ENCODE data around the gene PHAF1. TPM values are rescaled to one million over a fixed set of nuclear protein-coding genes. Genes with fewer than 3 reads are reported as not detected.

The PHAF1 gene
- 10 to 100 TPM; 10.4 to 18.8 (median 14.9) TPM for total RNA-seq

GRCh38 chr16:67109407-67110135 lies at the start of gene PHAF1:
PHAF1 (plus strand) TSS chr16:67109941; CDS start chr16:67110176, 235 bp downstream.
- in situ Hi-C loops (cut with MboI; ENCODE audit: low pct_unique_long_range_greater_than_20kb in 2 of 9, low sequenced_read_pairs in 9 of 9, unreplicated experiment in 9 of 9), result no loop called here
- peak; percentile 85 to 97 (median 96) for ATAC-seq (replicated peaks in 6 of 8)
- Histone ChIP-seq H3K4me1 (replicated peaks in 1 of 2) (peaks cover 12 to 16% of the 10 kb centered on the region in 2 donors), H3K27ac (peak within 1 kb of the TSS; percentile 72 to 75), H3K4me3 (peak within 1 kb of the TSS; percentile 68 to 99 (median 92))
- 0 to 20% (median 0%) methylated on average over 1 to 2 of the region's 63 CpGs; no CpG with 5 or more reads in 7 of the 10 experiments for WGBS, 10 experiments

DNA sequence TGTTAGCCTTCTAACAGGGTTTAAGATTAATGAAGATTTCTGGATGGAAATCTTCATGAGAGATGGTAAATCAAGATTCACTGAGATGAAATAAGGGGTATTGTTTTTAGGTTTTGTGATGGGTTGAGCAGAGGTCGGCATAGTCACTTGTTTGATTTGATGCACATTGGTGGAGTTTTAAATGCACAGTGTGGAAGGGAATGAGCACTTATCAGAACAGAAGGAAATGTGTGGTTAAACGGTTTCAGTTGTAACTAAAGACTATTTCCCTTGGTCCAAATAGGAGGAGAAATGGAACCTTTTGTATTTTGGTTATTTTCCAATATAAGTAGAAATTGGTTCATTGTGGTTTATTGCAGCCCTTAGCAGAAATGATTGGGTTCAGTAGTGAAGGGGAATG lies 46.7 kb upstream of the PHAF1 start:
- Histone ChIP-seq H3K4me1 (replicated peaks in 1 of 2) (no peaks in the 10 kb centered on the region), H3K4me3 (no peak overlapping the region), H3K27ac (no peak overlapping the region)
- no peak for ATAC-seq (replicated peaks in 6 of 8)
- in situ Hi-C loops (cut with MboI; ENCODE audit: low pct_unique_long_range_greater_than_20kb in 2 of 9, low sequenced_read_pairs in 9 of 9, unreplicated experiment in 9 of 9), result no loop called here
- 50 to 100% (median 86%) methylated on average over 1 to 2 of the region's 2 CpGs; no CpG with 5 or more reads in 1 of the 10 experiments for WGBS, 10 experiments

- WGBS, 10 experiments, result 83 to 100% (median 100%) methylated on average over 1 to 2 of the region's 2 CpGs; no CpG with 5 or more reads in 3 of the 10 experiments
- H3K27ac ChIP-seq, result no peak overlapping the region
- in situ Hi-C loops (cut with MboI; ENCODE audit: low pct_unique_long_range_greater_than_20kb in 2 of 9, low sequenced_read_pairs in 9 of 9, unreplicated experiment in 9 of 9), result no loop called here
- no peak overlapping the region for H3K4me3 ChIP-seq
- H3K4me1 ChIP-seq (replicated peaks in 1 of 2), result no peaks in the 10 kb centered on the region
- no peak for ATAC-seq (replicated peaks in 6 of 8)
These were observed 41.5 kb upstream of the PHAF1 start for GRCh38 chr16:67068212-67068753.

- WGBS, 10 experiments, result 40 to 100% (median 92%) methylated on average over 1 to 4 of the region's 4 CpGs; no CpG with 5 or more reads in 2 of the 10 experiments
- Histone ChIP-seq H3K4me3 (no peak overlapping the region), H3K4me1 (replicated peaks in 1 of 2) (no peaks in the 10 kb centered on the region), H3K27ac (no peak overlapping the region)
- in situ Hi-C loops (cut with MboI; ENCODE audit: low pct_unique_long_range_greater_than_20kb in 2 of 9, low sequenced_read_pairs in 9 of 9, unreplicated experiment in 9 of 9), result no loop called here
- peak in 3 of 8 experiments; percentile 12 to 37 (median 14) for ATAC-seq (replicated peaks in 6 of 8)
These were observed 38.2 kb upstream of the PHAF1 start for GRCh38 chr16:67071476-67072048.

DNA sequence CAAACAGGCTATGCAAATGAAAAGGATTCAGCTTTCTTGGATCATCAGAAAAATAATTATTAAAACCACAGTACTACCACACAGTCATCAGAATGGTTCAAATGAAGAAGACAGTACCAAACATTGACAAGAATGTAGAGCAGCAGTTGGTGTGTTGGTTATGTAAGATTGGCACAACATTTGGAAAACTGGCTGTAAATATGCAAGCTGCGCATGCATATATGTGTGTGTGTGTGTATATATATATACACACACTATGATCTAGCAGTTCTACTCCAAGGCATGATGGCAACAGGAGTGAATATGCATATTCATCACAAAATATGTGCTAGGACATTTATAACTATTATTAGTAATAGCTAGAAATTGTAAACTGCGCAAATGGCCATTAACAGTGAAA lies 34.4 kb upstream of the PHAF1 start:
- H3K4me3 ChIP-seq, result no peak overlapping the region
- in situ Hi-C loops (cut with MboI; ENCODE audit: low pct_unique_long_range_greater_than_20kb in 2 of 9, low sequenced_read_pairs in 9 of 9, unreplicated experiment in 9 of 9), result no loop called here
- WGBS, 10 experiments, result 40 to 100% (median 95%) methylated on average over 1 to 2 of the region's 2 CpGs; no CpG with 5 or more reads in 2 of the 10 experiments
- peak in 1 of 8 experiments; percentile 57 for ATAC-seq (replicated peaks in 6 of 8)
- H3K27ac ChIP-seq, result no peak overlapping the region
- H3K4me1 ChIP-seq (replicated peaks in 1 of 2), result no peaks in the 10 kb centered on the region

DNA sequence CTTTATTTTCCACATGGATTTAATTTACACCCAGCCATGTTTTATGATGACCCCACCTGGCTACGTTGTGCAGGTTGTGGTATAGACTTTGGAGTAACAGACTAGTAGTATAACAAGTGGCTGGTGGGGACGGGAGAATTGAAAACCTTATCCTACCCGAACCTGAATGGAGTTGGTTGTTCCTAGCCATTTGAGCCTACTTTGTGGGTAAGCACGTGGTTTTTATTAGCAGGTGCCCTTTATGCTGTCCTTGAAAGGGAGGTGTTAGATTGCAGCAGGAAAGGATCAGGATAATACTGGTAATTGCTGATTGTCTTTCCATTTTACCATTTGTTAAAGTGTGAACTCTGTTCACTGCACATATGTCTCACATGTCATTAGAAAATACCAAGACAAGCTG lies 31.9 kb upstream of the PHAF1 start:
- 75 to 100% (median 91%) methylated on average over 1 to 4 of the region's 4 CpGs; no CpG with 5 or more reads in 3 of the 10 experiments for WGBS, 10 experiments
- no peaks in the 10 kb centered on the region for H3K4me1 ChIP-seq (replicated peaks in 1 of 2)
- H3K27ac ChIP-seq, result no peak overlapping the region
- no peak for ATAC-seq (replicated peaks in 6 of 8)
- H3K4me3 ChIP-seq, result no peak overlapping the region
- in situ Hi-C loops (cut with MboI; ENCODE audit: low pct_unique_long_range_greater_than_20kb in 2 of 9, low sequenced_read_pairs in 9 of 9, unreplicated experiment in 9 of 9), result no loop called here

DNA sequence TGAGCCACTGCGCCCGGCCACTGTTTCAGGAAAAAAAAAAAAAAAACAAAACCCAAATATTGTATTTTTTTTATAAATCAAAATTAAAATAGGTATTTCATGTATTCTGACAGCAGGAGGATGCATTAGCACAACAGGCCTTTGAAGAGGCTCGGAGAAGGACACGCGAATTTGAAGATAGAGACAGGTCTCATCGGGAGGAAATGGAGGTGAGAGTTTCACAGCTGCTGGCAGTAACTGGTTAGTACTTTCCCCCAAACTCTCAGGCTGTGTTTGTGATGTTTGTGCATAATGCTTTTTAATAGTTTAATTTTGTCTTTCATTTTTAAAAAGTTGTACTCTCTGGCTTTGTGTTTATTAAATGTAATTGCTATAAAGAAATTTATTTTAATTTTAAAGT lies 27.6 kb upstream of the PHAF1 start:
- 67 to 100% (median 96%) methylated on average over 1 to 6 of the region's 6 CpGs; no CpG with 5 or more reads in 1 of the 10 experiments for WGBS, 10 experiments
- in situ Hi-C loops (cut with MboI; ENCODE audit: low pct_unique_long_range_greater_than_20kb in 2 of 9, low sequenced_read_pairs in 9 of 9, unreplicated experiment in 9 of 9), result no loop called here
- Histone ChIP-seq H3K4me1 (replicated peaks in 1 of 2) (no peaks in the 10 kb centered on the region), H3K4me3 (no peak overlapping the region), H3K27ac (no peak overlapping the region)
- no peak for ATAC-seq (replicated peaks in 6 of 8)

GRCh38 chr16:67082891-67083290 lies 26.9 kb upstream of the PHAF1 start:
- whole genome bisulfite sequencing, 10 experiments, result 78 to 100% (median 100%) methylated on average over 1 of the region's 1 CpG; no CpG with 5 or more reads in 4 of the 10 experiments
- Histone ChIP-seq H3K4me3 (no peak overlapping the region), H3K27ac (no peak overlapping the region), H3K4me1 (replicated peaks in 1 of 2) (no peaks in the 10 kb centered on the region)
- no peak for ATAC-seq (replicated peaks in 6 of 8)
- in situ Hi-C loops (cut with MboI; ENCODE audit: low pct_unique_long_range_greater_than_20kb in 2 of 9, low sequenced_read_pairs in 9 of 9, unreplicated experiment in 9 of 9), result no loop called here

- H3K4me1 ChIP-seq (replicated peaks in 1 of 2), result no peaks in the 10 kb centered on the region
- 87 to 100% (median 96%) methylated on average over 1 to 4 of the region's 4 CpGs; no CpG with 5 or more reads in 2 of the 10 experiments for WGBS, 10 experiments
- H3K4me3 ChIP-seq, result no peak overlapping the region
- H3K27ac ChIP-seq, result no peak overlapping the region
- in situ Hi-C loops (cut with MboI; ENCODE audit: low pct_unique_long_range_greater_than_20kb in 2 of 9, low sequenced_read_pairs in 9 of 9, unreplicated experiment in 9 of 9), result no loop called here
- no peak for ATAC-seq (replicated peaks in 6 of 8)
These were observed 25.3 kb upstream of the PHAF1 start for GRCh38 chr16:67084345-67085028.

DNA sequence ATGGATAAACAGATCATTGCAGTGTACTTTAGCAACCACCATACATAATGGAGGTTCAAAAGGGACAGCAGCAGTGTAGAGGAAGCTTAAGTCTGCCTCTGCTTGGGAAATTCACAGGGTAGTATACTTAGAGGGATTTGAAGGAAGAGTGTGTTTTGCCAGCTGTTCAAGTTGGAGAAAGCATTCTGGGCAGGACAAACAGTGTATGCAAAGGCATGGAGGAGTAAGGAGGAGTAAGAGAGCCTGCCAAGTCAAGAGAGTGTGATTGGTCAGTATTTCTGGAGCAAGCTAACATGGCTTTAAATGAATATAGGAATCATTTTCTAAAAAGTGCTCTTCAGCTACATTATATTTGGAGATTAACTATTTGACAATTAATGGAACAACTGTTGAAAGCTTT lies 22.9 kb upstream of the PHAF1 start:
- no peak overlapping the region for H3K27ac ChIP-seq
- no peak overlapping the region for H3K4me3 ChIP-seq
- peak in 4 of 8 experiments; percentile 27 to 84 (median 60) for ATAC-seq (replicated peaks in 6 of 8)
- in situ Hi-C loops (cut with MboI; ENCODE audit: low pct_unique_long_range_greater_than_20kb in 2 of 9, low sequenced_read_pairs in 9 of 9, unreplicated experiment in 9 of 9), result no loop called here
- H3K4me1 ChIP-seq (replicated peaks in 1 of 2), result peaks cover 0 to 8% of the 10 kb centered on the region in 2 donors

GRCh38 chr16:67087291-67087690 lies 22.4 kb upstream of the PHAF1 start:
- 80 to 100% (median 100%) methylated on average over 1 of the region's 1 CpG; no CpG with 5 or more reads in 5 of the 10 experiments for WGBS, 10 experiments
- Histone ChIP-seq H3K4me1 (replicated peaks in 1 of 2) (peaks cover 0 to 12% of the 10 kb centered on the region in 2 donors), H3K4me3 (no peak overlapping the region), H3K27ac (no peak overlapping the region)
- no peak for ATAC-seq (replicated peaks in 6 of 8)
- in situ Hi-C loops (cut with MboI; ENCODE audit: low pct_unique_long_range_greater_than_20kb in 2 of 9, low sequenced_read_pairs in 9 of 9, unreplicated experiment in 9 of 9), result no loop called here

DNA sequence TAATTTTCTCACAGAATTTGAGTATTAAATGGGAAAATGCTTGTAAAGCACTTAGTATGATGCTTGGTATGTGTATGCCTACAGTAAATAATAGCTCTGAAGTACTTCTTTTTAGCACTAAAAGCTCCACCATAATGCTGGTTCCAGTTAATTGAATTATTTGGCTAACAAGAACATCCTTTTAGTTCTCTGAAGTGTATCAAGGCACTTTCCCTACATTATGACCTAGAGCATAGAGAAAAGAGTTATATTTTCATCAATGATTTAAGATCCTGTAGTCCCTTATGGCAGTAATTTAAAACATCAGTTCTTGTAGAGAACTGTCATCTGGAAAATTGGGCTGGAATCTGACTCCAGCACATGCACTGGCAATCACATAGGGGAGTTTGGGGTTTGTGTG lies 21.9 kb upstream of the PHAF1 start:
- ATAC-seq (replicated peaks in 6 of 8), result no peak
- in situ Hi-C loops (cut with MboI; ENCODE audit: low pct_unique_long_range_greater_than_20kb in 2 of 9, low sequenced_read_pairs in 9 of 9, unreplicated experiment in 9 of 9), result no loop called here
- no peak overlapping the region for H3K27ac ChIP-seq

DNA sequence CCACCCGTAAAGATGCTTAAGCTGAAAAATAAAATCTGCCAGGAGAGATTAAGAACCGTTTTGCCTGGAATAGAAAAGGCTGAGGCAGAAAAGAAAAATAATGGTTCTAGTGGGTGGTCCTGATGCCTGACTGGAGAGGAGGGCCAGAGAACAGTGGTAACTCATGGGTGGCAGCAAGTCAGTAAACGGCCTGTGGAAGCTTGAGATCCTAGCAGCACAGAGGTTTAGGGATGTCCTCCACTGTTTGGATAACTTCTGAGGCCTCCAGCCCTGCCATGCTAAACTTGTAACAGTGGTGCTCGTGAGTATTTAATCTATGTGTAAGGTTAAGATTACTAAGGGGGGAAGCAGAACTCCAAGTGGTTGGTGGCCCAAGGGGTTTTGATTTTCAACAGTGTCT lies 21.2 kb upstream of the PHAF1 start:
- in situ Hi-C loops (cut with MboI; ENCODE audit: low pct_unique_long_range_greater_than_20kb in 2 of 9, low sequenced_read_pairs in 9 of 9, unreplicated experiment in 9 of 9), result no loop called here
- H3K4me3 ChIP-seq, result no peak overlapping the region
- no peak for ATAC-seq (replicated peaks in 6 of 8)
- H3K4me1 ChIP-seq (replicated peaks in 1 of 2), result peaks cover 0 to 12% of the 10 kb centered on the region in 2 donors
- 31 to 100% (median 59%) methylated on average over 1 to 4 of the region's 4 CpGs for WGBS, 10 experiments
- no peak overlapping the region for H3K27ac ChIP-seq

More for the DNA sequence above, 21.9 kb upstream of the PHAF1 start:
- Histone ChIP-seq H3K4me1 (replicated peaks in 1 of 2) (peaks cover 0 to 12% of the 10 kb centered on the region in 2 donors), H3K4me3 (no peak overlapping the region)

All from motor neuron (in vitro differentiated cells).